KOPT-K1 (cell line): ENCODE results near the gene OSBPL10.

Source experiments
- H3K27ac ChIP-seq: fragments of 200-600 bp; sonication (generic); 2 replicates; pipeline ENCODE4 v1.5.1; 2016; ENCODE audit warnings: antibody characterized with exemption, mild to moderate bottlenecking, low read depth, low read length; ENCODE audit not compliant: poor library complexity, severe bottlenecking
- H3K36me3 ChIP-seq: fragments of 200-600 bp; sonication (generic); 2 replicates; pipeline ENCODE4 v1.5.1; 2017; ENCODE audit warnings: antibody characterized with exemption, mild to moderate bottlenecking, low read length, moderate library complexity; ENCODE audit not compliant: insufficient read depth
- H3K9me3 ChIP-seq: fragments of 200-600 bp; sonication (generic); 2 replicates; pipeline ENCODE4 v1.5.1; 2017; ENCODE audit warnings: antibody characterized with exemption, low read length, mild to moderate bottlenecking; ENCODE audit not compliant: insufficient read depth, poor library complexity, severe bottlenecking

OSBPL10 gene

GRCh38 chr3:31853580-31853979 lies 127.5 kb downstream of the OSBPL10 start:
- no peak overlapping the region for H3K27ac ChIP-seq
- no peaks in the 10 kb centered on the region for H3K9me3 ChIP-seq
- H3K36me3 ChIP-seq: no peaks in the 10 kb centered on the region

DNA sequence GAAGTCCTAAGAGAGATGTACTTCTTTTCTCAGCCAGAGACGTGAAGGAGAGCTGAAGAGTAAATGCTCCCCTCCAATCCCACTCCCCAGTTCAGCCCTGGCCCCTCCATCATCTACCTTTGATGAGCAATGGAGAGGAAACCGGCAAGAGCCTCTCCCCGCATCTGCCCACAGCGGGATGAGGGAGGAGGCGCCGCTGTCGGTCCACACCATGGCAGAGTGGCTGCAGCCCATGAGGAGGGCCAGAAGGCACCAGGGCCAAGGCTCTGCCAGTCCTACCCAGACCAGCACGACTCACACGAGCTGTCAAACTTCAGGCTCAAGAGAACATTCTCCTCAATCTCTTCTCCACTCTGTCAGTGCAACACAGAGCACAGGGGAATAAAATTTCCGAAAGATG lies 129.8 kb downstream of the OSBPL10 start:
- no peaks in the 10 kb centered on the region for H3K9me3 ChIP-seq
- no peak overlapping the region for H3K27ac ChIP-seq
- H3K36me3 ChIP-seq: no peaks in the 10 kb centered on the region

DNA sequence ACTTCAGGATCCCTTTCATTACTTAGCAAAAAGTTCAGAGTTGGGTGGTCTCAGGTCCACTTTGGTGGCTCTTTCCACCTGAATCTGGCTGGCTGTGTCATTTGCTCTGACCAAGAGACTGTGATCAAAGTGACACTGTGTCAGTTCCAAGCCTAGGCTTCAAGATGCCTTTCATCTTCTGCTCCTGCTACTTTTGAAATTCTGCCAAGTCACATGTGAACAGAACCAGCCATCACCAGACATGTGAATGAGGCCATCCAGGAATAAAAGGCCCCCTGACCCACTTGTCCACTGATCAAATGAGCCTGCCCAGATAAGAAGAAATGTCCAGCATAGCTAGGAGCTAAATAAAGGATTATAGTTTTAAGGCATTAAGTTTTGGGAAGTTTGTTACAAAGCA lies 132.2 kb downstream of the OSBPL10 start:
- no peak overlapping the region for H3K27ac ChIP-seq
- H3K36me3 ChIP-seq: no peaks in the 10 kb centered on the region
- no peaks in the 10 kb centered on the region for H3K9me3 ChIP-seq

DNA sequence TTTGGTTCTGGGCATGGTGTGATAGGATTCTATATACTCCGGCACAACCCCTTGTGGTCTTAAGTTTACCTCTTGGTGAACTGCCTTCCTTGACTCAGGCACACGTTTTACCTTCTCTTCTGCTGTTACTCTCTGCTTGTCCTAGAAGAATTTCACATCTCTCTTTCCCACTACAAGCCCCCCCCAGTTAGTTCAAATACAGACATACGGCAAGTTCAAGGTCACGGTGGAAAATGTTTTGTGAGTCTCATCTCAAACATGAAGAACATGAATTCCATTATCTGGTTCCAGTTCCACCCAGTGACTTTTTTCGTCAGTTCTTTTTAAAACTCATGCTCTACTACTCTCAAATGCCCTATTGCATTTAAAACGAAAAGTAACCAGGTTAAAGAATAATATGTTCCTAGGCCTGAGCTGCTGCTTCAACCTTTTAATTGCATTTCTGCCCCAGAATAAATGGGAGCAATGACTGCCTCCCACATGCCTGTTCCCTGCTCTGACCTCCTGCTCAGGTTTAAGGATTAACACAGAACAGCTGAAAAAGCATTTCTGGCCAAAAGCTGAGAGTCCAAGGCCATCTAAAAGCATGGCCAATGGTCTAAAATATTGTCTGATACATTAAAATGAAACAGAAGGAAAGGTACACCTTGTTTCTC lies 132.8 kb downstream of the OSBPL10 start:
- Histone ChIP-seq H3K27ac (no peak overlapping the region), H3K9me3 (no peaks in the 10 kb centered on the region), H3K36me3 (no peaks in the 10 kb centered on the region)

- Histone ChIP-seq H3K36me3 (no peaks in the 10 kb centered on the region), H3K9me3 (no peaks in the 10 kb centered on the region), H3K27ac (no peak overlapping the region)
Observed at GRCh38 chr3:31847760-31848159, 133.3 kb downstream of the OSBPL10 start.

GRCh38 chr3:31841515-31841914 lies 139.5 kb downstream of the OSBPL10 start:
- H3K36me3 ChIP-seq: no peaks in the 10 kb centered on the region
- H3K27ac ChIP-seq: no peak overlapping the region
- H3K9me3 ChIP-seq: no peaks in the 10 kb centered on the region

GRCh38 chr3:31840252-31840651 lies 140.8 kb downstream of the OSBPL10 start:
- no peaks in the 10 kb centered on the region for H3K9me3 ChIP-seq
- no peak overlapping the region for H3K27ac ChIP-seq

DNA sequence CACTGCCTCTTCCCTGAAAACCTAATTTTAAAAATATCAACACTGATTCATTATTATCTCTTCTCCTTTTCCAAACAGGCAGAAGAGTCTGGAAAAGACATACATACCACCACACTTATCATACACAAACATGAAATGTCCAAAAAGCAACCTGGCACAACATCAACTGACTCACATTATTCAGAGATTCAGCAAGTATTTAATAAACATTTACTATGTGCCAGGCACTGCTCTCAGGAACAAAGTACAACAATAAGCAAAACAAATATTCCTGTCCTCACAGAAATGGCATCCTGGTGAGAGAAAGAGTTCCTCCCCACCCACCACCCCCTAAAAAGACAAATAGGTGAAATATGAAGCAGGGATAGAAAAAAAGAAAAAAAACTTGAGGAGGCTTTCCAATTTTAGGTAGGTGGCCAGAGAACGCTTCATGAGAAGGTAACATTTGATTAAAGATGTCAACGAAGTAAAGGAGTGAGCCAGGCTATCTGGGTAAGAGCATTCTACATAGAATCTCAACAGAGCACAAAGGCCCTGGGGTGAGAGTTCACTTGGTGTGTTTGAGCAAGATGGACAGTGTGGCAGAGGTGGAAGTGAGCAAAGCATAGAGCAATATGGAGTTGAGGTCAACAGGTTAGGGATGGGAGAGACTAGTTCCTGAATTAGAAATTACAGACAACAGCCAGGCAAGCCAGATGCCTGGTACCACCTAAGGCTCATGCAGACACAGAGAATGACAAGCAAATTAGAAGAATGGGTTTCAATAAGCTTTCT lies 141.7 kb downstream of the OSBPL10 start:
- Histone ChIP-seq H3K27ac (no peak overlapping the region), H3K36me3 (no peaks in the 10 kb centered on the region), H3K9me3 (no peaks in the 10 kb centered on the region)

More at GRCh38 chr3:31840252-31840651, 140.8 kb downstream of the OSBPL10 start:
- H3K36me3 ChIP-seq: no peaks in the 10 kb centered on the region

DNA sequence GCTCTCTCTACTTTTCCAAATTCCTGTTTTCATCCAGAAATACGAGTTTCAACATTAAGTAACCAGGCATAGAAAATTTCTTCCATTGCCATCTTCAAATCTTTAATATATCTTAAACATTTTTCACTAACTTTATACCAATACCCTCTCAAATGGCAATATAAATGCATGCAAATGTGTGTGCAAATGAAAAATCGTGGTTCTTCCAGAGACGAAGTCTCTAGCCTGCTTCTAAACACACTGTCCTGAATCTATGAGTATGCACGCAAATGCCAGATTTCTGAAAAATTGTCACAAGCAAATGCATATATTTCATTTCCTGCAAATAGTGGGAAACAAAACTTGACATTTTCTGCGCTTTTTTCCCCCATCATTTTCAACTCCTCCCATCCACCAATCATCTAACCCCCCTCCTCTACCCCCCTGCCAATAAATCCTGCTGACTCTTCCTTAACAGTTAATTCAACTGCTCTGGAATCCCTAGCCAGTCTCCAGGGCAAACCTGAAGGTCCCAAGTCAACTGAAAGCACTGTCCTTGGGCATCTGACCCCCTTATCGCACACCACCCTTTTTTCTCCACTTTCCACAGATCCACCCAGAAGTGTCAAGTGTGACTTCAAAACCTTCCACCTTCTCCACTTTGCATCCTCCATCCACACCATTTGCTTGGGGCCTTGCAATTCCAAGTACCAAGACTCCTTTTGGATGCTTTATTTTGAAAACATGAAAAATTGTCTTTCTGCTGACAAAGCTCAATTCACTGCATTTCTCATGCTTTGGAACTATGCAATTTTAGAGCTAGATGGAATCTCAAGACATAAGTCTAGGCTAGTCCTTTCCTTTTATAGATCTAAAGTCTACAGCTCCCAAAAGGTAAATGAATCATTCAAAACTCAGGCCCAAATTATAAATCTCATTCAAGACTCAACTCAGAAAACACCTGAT lies 144.7 kb downstream of the OSBPL10 start:
- H3K36me3 ChIP-seq: no peaks in the 10 kb centered on the region
- H3K27ac ChIP-seq: no peak overlapping the region
- no peaks in the 10 kb centered on the region for H3K9me3 ChIP-seq

DNA sequence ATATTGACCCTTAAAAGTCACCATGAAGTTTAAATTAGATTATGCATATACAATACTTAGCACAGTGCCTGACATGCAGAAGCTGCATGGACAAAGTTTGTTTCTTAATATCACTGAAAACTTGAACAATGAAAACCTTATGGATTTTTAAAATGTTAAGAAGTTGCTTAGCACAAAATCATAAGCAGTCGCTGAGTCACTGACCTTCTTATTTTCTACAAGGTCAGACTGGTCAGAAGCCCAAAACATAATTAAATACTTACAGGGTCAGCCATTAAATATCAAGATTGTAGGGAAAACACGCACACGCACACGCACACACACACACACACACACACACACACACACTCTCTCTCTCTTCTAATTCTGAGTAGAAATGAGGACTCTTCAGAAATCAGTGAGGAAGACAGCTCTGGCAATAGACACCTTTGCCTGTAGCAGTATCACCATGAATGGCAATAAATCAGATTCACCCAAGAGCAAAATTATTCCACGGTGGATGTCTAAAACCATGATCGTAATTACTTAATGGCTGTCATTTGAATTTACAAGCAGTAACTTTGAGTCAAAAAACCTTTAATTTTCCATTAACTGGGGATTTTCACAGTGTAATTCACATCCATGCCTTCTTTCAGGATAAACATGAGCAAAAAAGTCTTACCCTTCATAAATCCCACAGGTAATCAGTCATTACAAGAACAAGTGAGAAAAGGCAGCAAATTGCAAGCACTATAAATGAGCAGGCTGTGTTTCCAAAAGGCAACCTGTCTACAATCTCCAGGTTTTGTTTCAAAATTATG lies 147.5 kb downstream of the OSBPL10 start:
- no peaks in the 10 kb centered on the region for H3K9me3 ChIP-seq
- no peak overlapping the region for H3K27ac ChIP-seq
- H3K36me3 ChIP-seq: no peaks in the 10 kb centered on the region

GRCh38 chr3:31832551-31832950 lies 148.5 kb downstream of the OSBPL10 start:
- Histone ChIP-seq H3K9me3 (no peaks in the 10 kb centered on the region), H3K36me3 (no peaks in the 10 kb centered on the region), H3K27ac (no peak overlapping the region)

GRCh38 chr3:31831591-31831990 lies 149.5 kb downstream of the OSBPL10 start:
- H3K27ac ChIP-seq: no peak overlapping the region
- no peaks in the 10 kb centered on the region for H3K36me3 ChIP-seq
- no peaks in the 10 kb centered on the region for H3K9me3 ChIP-seq

GRCh38 chr3:31829826-31830426 lies 151.1 kb downstream of the OSBPL10 start:
- Histone ChIP-seq H3K36me3 (no peaks in the 10 kb centered on the region), H3K27ac (no peak overlapping the region), H3K9me3 (no peaks in the 10 kb centered on the region)

DNA sequence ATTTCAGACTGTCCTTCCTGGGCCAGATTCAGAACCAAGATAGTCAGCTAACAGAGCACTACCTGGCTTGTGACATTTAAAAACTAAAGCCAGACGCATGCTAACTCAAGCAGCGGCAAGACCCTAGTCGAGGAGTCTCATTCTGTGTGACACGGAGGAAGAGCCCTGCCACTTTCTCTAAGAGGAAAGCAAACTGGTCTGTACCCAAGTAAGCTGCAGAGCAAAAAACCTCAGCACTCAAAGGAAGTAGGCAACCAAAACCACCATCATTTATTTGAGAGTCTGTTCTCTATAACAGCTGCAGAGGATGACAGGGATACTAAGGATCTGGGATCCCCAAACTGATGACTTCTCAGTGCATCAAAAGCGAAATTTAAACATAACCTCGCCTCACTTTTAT lies 152.1 kb downstream of the OSBPL10 start:
- no peaks in the 10 kb centered on the region for H3K9me3 ChIP-seq
- no peaks in the 10 kb centered on the region for H3K36me3 ChIP-seq
- H3K27ac ChIP-seq: no peak overlapping the region
